SKM-1 treated with dmso at 0.1 percent for 144 hours (cell line): ENCODE measurements around the gene ZBED2.

Source experiments
- DNase-seq: peaks from one replicate; lab custom pipeline; 2025; ENCODE audit not compliant: unreplicated experiment; lab: John Stamatoyannopoulos, UW

Gene ZBED2

DNA sequence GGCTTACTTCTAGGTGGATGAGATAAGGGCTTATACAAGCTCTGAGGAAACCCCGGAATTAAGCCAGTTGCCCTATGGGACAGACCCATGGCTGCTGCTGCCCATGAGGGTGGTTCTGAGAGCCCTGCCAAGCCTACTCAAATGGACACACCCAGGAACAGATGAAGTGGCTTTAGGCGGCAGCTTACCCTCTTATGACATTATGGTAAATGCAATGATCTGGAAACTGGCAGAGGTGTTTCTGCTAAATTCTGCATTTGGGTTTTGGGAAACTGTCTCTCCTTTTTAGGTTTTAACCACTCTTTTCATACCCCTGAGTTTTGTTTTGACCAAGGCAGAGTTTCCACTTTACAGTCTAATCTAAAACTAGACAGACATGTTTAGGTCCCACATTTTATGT is 9.0 kb upstream of the ZBED2 start:
- DNase-seq, result no peak

DNA sequence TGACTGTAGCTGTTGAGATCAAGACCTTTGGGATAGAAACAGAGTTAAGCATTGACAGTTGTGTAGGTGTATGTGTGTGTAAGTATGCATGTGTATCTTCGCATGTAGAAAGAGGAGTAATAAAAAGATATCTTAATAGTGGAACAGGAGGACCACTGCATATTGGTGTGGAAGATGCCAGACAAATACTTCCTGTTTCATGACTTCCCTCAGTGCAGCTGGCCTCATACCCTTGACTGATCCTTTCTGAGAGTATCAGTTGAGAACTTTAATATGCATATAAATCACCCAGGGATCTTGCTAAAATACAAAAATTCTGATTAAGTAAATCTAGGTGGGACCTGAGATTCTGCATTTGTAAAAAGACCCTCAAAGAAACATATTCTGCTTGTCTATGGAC is 8.5 kb upstream of the ZBED2 start:
- DNase-seq, result no peak

DNA sequence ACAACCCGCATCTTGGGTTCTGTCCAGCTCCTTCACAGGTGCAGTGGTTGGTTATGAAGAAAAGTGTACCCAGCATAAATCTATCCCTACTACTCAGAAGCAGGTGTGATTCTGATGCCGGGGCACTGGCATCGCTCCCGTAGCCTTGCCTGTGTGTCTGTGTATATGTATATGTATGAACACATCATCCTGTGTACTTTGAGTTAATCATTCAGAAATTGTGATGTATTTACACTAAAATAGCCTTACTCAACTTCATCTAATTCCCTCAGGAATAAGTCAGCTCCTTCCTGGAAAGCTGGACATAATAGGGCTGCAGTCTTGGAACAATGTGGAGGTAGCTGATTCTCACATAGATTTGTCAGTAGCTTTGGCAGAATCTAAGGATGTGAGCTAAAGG is 6.7 kb upstream of the ZBED2 start:
- DNase-seq, result no peak

DNA sequence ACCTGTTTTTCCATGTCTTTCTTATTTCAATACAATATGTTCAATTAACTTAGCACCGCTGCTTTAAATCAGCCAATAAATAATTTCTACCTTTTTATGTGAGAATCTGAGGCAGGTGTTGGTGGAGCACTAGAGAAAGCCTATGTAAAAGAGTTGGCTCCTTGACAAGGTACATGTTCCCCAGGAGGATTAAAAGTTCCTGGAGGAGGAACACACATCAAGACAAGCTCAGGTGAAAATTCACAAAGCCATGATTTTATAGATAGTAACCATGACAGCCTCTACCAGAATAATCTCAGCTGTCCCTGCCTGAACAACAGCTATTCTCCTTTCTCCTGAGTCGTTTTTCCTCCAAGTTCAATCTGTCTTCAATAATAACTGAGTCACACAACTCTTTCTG is 3.4 kb upstream of the ZBED2 start:
- no peak for DNase-seq

DNA sequence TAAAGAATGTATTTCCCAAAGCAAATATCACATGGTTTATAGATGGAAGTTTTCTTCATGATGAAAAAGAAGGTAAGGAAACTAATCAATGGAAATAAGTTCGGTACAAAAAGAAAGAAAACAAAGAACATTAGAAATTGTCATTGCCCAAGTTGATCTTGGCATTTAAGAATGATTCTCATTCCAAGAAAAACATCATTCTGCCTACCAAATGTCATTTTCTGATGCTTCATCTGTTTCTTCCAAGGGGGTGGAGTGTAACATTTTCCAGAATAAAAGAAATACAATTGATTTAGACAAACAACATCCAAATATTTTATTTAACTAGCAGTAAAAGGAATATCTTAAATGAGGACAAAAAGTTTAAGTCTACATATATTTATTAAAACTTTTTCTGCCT is 3.0 kb upstream of the ZBED2 start:
- no peak for DNase-seq

DNA sequence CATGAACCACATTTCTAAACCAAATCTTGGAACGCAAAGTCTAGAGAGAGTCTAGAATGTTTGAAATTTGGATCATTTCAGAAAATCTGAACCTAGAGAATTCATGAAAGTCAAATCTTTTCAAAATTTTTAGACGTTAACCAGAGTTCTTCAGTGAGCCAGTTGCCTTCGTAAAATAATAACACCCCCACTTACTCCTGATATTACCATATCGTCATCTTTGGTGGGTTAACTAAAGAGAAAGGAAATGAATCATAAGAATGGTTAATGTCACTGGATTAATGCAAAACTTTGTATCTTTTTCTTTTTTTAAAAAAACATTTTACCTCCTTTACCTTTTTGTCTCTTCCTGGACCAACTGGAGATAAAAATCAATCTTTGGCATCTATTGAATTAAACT is 1.2 kb upstream of the ZBED2 start:
- DNase-seq, result no peak

DNA sequence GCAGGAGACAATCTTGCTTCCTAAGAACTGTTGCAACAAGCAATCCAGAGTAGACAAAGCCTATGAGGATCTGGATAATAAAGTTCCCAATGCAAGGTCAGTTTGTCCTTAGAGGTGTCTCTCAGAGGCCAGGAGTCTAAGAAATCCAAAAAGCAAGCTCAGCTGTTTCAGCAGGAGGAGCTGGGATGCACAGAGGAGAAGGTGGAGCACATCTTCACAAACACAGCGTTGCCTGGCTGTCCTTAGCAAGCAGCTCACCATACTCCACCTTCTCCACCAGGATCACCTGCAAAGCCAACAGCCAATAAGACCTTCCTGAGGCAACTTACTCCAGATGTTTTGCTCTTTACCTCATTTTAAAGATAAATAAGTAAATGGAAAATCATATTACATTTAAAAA is 365 bp downstream of the ZBED2 start:
- no peak for DNase-seq

DNA sequence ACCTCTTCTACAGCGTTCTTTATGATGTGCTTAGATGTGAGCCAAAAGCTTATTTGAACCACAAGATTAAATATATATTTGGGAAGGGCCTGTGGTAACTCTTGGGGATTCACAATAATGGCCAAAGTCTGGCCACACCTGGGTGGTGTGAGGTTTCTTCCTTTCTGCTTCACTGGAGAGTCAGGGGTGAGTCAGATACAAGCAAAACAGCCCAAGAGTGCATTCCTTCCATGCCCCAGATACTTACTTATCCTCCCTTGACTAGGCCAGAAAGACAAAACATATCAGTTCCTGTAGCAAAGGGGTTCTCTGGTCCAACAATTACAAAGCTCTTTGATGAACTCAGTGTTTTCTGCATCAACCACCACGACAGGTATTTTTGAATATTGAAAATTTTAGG is 941 bp downstream of the ZBED2 start:
- DNase-seq, result no peak

DNA sequence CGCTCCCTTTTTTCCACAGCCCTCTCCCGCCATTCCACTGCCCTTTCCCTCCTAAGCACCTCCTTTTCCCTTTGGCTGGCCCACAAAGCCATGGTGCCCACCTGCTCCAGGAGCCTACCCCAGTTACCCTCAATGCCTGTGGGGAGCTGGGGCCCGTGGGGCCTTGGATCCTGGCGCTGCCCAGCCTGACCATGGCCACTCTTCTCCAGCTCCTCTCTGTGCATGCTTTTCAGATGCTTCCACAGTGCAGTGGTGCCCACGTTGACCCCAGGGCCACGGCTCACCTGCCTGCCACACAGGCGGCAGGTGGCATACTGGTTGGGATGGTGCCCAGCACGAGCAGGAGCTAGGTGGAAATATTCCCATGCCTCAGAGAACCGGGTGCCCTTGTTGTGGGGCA is 1.5 kb downstream of the ZBED2 start:
- peak; percentile 56 for DNase-seq

DNA sequence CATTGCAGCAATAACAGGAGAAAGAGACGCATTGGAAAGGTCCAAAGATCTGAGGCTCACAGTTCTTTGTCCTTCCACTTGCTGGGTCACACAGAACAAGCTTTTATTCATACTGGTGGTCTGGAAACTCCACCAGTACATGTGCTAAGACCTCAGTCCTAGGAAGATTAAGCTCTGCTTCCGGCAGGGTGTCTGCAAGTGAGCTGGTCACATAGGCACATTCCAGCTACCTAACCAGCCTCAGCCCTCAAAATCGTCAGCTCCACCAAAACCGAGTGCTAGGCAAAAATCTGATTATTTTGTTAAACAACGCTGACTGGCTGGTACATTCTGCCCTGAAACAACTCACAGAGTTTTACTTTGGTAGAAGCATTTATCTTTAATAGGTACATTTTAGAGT is 2.2 kb downstream of the ZBED2 start:
- no peak for DNase-seq

DNA sequence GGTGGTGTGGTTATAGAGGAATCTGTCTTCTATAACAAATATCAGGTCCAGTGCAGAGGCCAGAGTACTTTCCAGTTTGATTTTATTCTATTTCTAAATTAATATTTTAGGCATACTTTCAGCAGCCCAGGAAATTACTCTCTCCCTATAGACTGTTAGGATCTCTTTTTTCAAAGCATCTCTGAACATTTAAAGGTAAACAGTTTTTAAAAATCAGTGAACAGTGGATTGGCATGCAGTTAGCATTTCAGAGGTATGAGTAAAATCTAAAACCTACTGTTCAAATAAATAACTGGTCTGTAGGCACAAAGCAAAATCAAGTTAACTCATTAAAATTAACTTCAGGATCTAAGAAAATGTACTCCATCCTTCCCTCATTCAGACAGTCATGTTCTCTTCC is 3.0 kb downstream of the ZBED2 start:
- DNase-seq, result no peak

DNA sequence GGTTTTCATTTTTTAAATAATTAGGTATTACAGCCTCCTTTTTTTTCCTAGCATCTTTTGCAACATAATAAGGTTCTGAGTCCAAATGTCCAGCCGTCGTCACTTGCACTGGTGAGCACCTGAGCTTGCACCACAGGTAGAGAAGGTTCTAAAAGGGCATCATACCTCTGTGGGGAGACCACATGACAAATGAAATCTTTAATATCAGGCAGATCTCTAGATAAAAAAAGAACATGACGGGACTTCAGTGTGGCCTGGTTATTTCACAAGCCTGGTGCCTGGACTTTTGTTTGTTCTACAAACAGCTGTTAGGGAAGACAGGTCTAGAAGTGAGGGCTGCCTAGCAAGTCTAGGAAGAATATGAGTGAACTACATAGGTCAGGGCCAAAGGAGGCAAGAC is 3.6 kb downstream of the ZBED2 start:
- no peak for DNase-seq

DNA sequence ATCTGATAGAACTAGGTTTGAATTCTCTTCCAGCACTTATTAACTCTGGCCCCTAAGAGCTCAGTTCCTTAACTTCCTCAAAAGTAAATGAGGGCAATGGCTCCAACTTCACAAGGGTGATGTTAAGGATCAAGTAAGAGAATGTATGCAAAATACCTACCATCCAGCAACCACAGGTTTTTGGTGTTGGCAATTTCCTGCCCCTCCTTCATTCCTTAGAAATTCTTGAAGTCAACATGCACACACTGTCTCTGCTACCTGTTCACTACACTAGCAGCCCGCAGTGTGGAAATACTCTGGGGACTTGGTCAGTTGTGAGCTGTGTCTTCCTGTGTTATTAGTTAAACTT is 5.0 kb downstream of the ZBED2 start:
- no peak for DNase-seq

DNA sequence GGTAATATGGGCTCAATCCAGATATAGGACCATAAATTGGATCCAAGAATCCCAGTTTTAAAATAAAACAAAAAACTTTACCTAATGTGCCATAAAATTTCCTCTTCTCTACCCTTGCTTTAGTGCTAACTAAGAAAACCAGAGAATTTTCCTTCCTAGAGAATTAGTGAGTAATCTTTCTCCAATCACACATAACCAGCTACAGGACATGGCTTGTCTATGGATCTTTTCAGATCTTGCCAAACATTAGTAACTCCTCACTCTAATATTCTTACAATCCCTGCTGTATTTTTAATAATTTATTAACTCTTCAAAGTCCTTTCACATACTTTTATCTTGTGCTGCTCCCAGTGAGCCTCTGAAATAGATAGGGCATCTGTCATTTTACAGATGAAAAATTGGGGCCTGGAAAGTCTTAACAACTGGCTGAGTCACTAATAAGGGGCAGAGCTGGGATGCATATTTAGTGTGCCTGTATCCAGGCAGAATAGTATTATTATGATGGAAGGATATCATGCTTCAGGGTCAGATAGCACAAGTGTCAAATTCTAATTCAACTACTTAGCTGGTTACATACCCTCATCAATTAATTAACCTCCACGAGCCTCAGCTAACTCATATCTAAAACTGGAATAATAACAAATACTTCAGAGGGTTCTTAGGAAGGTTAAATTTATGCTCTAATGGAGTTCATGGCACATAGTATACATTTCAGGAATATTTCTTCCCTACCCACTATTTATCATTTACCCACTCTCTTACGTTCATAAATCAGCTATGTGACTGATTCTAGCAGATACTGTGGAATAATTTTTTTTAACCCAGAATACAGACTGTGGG is 5.6 kb downstream of the ZBED2 start:
- DNase-seq, result no peak

DNA sequence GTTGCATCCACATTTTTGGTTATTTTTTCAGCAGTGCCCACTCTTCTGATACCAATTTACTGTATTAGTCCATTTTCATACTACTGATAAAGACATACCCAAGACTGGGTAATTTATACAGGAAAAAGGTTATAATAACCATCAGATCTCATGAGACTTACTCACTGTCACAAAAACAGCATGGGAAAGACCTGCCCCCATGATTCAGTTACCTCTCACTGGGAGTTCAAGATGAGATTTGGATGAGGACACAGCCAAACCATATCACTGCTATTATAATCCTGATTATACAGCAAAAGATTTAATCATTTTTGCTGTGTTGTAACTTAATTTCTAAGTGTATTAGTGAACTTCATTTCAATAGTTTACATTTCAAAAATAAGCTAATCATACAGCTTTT is 6.6 kb downstream of the ZBED2 start:
- DNase-seq, result no peak

DNA sequence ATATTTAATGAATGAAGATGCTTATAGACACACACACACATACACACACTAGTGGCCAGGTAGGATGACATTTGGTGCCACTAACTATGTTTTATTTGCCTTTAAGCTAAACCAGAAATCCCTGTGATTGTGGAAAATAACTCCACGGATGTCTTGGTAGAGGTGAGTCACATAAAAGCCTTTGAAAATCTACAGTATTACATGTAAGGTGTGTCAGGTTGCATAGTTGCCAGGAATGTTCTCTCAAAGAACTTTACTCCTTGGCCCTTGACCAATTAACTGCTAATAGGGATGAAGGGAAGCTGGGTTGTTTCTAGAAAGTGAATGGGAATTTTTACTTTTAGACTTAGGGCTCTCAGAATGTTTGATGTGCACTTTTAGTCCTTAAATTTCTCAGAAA is 9.9 kb downstream of the ZBED2 start:
- no peak for DNase-seq

DNA sequence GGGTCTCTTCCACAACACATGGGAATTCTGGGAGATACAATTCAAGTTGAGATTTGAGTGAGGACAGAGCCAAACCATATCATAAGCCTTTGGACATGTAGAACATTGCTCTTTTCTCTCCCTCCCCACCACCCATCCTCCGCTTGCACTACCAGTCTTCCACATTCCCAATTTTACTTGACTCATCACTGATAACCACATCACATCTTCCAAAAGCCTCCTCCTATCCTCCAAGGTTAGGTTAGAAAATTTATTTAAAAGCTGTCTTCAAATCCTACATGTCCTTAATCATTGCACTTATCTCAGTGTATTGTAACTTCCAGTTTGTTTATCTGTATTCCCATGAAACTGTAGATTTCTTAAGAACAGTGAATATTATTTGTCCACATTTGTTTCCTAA is 10.4 kb downstream of the ZBED2 start:
- DNase-seq, result no peak

DNA sequence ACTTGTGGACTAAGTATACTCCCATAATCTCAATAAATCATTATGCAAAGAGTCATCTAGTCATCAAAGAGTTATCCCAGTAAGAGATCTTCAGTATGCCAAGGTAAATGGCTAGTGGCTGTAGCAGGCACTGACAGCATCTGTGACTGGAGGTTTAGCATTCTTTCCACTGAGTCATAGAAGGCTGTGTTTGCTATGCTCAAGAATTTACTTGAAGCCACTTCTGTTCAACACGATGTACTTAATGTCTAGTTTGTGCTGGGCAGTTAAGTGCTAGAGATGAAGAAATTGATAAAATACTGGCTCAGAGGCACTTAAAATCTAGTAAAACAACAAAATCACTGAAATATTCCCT is 13.0 kb downstream of the ZBED2 start:
- no peak for DNase-seq

DNA sequence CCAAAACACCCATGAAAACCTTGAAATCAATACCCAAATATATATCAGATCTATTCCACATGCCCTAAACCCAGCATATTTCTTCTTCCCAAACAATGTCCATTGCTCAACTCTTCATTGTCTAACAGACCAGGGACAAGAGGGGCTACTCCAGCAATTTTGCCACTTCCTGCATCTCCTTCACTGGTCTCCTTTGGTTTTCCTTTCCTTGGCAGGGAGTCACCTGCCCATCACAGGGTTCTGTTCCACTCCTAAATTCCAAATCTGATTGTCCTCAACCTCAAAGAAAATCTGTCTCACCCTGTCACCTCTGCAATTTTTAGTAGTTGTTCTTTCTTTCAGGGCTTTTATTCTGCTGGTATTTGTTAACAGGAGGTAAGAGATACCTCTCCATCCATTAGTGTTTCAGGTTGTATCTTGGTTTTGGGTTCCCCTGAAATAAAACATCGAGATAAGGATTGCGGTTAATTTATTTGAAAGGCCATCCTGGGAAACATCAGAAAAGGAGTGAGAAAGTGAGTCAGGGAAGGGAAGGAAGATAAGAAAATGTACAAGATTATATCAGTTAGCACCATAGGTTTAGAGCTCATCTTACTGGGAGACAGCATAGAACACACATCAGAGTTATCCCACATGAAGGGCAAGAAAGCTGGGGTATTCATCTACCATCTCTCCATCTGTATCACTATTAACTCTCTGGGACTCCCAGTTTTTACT is 13.6 kb downstream of the ZBED2 start:
- DNase-seq, result no peak

DNA sequence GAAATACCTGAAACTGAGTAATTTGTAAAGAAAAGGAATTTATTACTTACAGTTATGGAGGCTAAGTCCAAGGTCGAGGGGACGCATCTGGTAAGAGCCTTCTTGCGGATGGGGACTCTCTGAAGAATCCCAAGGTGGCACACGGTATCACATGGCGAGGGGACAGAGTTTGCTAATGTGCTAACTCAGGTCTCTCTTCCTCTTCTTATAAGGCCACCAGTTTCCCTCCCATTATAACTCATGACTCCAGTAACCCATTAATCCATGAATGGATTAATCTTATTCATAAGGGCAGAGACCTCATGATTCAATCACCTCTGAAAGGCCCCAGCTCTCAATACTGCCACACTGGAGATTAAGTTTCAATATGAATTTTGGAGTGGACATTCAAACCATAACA is 15.7 kb downstream of the ZBED2 start:
- no peak for DNase-seq

DNA sequence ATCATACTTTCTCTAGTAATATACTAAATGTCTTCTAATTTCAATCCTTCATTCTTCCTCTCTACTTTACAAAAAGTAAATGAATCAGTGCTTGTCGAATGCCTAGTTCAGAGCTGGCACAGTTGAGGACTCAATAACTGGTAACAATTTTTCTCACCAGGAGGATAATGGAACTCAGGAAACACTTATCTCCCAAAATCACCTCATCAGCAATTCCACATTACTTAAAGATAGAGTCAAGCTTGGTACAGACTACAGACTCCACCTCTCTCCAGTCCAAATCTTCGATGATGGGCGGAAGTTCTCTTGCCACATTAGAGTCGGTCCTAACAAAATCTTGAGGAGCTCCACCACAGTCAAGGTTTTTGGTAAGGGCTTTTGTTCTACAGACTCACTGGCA is 16.3 kb downstream of the ZBED2 start:
- no peak for DNase-seq

DNA sequence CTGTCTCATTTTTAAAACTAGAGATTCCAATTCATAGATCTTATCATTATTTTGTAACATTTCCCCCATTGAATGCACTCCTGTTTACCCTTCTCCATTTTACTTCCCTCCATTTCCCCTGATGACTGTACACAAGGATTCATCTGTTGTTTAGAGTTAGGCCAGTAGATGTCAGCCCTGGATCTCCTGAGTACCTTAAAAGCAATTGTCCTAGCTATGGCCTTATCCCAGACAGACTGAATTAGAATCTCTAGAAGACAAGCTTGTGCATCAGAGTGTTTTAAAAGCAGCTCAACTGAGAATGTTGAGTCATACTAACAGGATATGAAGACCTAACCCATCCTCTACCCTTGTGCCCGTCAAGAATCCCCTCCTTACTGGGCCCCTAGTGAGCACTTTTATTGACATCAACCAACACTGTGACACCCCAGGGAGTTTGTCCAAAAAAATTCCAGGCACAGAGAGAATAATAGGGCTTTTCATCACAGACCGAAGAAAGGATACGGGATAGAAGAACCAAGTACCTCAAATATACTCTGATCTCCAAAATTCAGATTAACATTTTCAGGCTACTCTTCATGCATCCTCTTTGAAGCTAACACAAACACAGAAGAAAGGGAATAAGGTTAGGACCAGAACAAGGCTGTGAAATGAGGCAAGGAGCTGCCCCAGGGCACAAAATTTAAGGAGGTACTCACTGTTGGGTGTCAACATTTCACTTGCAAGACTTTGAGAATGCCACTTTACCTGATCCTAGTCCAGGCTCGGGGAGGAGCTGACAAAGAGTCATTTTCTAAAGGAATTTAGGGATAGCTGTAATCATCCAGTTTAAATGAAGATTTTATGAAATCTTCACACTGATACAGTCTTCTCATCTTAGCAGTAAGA is 17.1 kb downstream of the ZBED2 start:
- DNase-seq, result peak; percentile 25
